ENCODE measurements around the gene TAS2R60.

- no peak for TF ChIP-seq CTCF (IDR thresholded peaks at IDR 0.05)
- TF ChIP-seq POLR2A (IDR thresholded peaks at IDR 0.05): no peak
Measured at GRCh38 chr7:143399642-143400041, 43.6 kb upstream of the TAS2R60 start.

Data from lower leg skin (tissue), 3 donors.